Neuronal stem cell (in vitro differentiated cells): ENCODE data around the gene MX2.

ENCODE experiments used
- DNase-seq: peaks from one replicate; pipeline ENCODE4 v3.0.0-alpha.2; 2013; ENCODE audit warnings: low spot score
- H2AFZ ChIP-seq: one replicate; pipeline ENCODE4 v1.6.1; 2013; ENCODE audit warnings: mild to moderate bottlenecking, low read length, inconsistent platforms
- H2AK5ac ChIP-seq: 2 replicates; pipeline ENCODE4 v1.6.1; 2013; ENCODE audit warnings: low read depth, mild to moderate bottlenecking, inconsistent platforms, low read length, moderate library complexity, mixed read lengths
- H2BK120ac ChIP-seq: 2 replicates; pipeline ENCODE4 v1.6.1; 2013; ENCODE audit warnings: low read depth, mild to moderate bottlenecking, inconsistent platforms, low read length, moderate library complexity, mixed read lengths
- H2BK12ac ChIP-seq: one replicate; pipeline ENCODE4 v1.6.1; 2013; ENCODE audit warnings: low read length, inconsistent platforms
- H2BK15ac ChIP-seq: 2 replicates; pipeline ENCODE4 v1.6.1; 2013; ENCODE audit warnings: mild to moderate bottlenecking, low read length, inconsistent platforms, mixed read lengths
- H2BK5ac ChIP-seq: one replicate; pipeline ENCODE4 v1.6.1; 2013; ENCODE audit warnings: inconsistent platforms, mild to moderate bottlenecking, low read length, moderate library complexity
- H3K14ac ChIP-seq: one replicate; pipeline ENCODE4 v1.6.1; 2013; ENCODE audit warnings: low read length, inconsistent platforms
- H3K18ac ChIP-seq: 2 replicates; pipeline ENCODE4 v1.6.1; 2013; ENCODE audit warnings: low read length, inconsistent platforms
- H3K23ac ChIP-seq: 2 replicates; pipeline ENCODE4 v1.6.1; 2013; ENCODE audit warnings: low read depth, mild to moderate bottlenecking, mixed read lengths, low read length, inconsistent platforms; ENCODE audit not compliant: poor library complexity
- H3K27ac ChIP-seq: replicated peaks from 3 replicates; pipeline ENCODE4 v1.5.1; 2013; ENCODE audit warnings: low read length, inconsistent platforms
- H3K27me3 ChIP-seq, 3 experiments: 2 replicates each; pipeline ENCODE4 v1.6.1; 2013; ENCODE audit warnings: low read length in 3 of 3, mild to moderate bottlenecking in 2 of 3, inconsistent platforms in 1 of 3, low read depth in 1 of 3, mixed read lengths in 1 of 3, moderate library complexity in 1 of 3; ENCODE audit not compliant: control insufficient read depth in 3 of 3, insufficient read depth in 3 of 3
- H3K36me3 ChIP-seq, 2 donors: replicated peaks in 1 of 2; 2 replicates each; pipeline ENCODE4 v1.6.1; 2013; ENCODE audit warnings: low read length in 2 of 2; ENCODE audit not compliant: control insufficient read depth in 2 of 2, insufficient read depth in 2 of 2
- H3K4ac ChIP-seq: 2 replicates; pipeline ENCODE4 v1.6.1; 2013; ENCODE audit warnings: inconsistent platforms, mild to moderate bottlenecking, low read length, moderate library complexity
- H3K4me1 ChIP-seq, 2 donors: 1 replicate in 1 of 2; 2 replicates in 1 of 2; pipeline ENCODE4 v1.6.1; 2013; ENCODE audit warnings: low read length in 2 of 2, low read depth in 1 of 2; ENCODE audit not compliant: control insufficient read depth in 2 of 2, insufficient read depth in 1 of 2
- H3K4me2 ChIP-seq: one replicate; pipeline ENCODE4 v1.6.1; 2013; ENCODE audit warnings: mild to moderate bottlenecking, low read length, inconsistent platforms; ENCODE audit not compliant: insufficient read depth, poor library complexity, severe bottlenecking
- H3K4me3 ChIP-seq, 2 donors: 2 replicates each; pipeline ENCODE4 v1.5.1; 2013; ENCODE audit warnings: low read length in 2 of 2, mild to moderate bottlenecking in 2 of 2, inconsistent platforms in 1 of 2, moderate library complexity in 1 of 2
- H3K79me1 ChIP-seq: one replicate; pipeline ENCODE4 v1.6.1; 2013; ENCODE audit warnings: low read depth, mild to moderate bottlenecking, inconsistent platforms, low read length, moderate library complexity
- H3K9ac ChIP-seq: one replicate; pipeline ENCODE4 v1.6.1; 2013; ENCODE audit warnings: mild to moderate bottlenecking, low read depth, low read length, inconsistent platforms; ENCODE audit not compliant: poor library complexity
- H3K9me3 ChIP-seq, 2 donors: replicated peaks in 1 of 2; 2 replicates each; pipeline versions ENCODE3 to v1.6.1; 2013; ENCODE audit warnings: low read length in 2 of 2, mild to moderate bottlenecking in 2 of 2, inconsistent platforms in 1 of 2, low read depth in 1 of 2, mixed read lengths in 1 of 2, moderate library complexity in 1 of 2; ENCODE audit not compliant: control insufficient read depth in 2 of 2, insufficient read depth in 1 of 2
- H4K8ac ChIP-seq: one replicate; pipeline ENCODE4 v1.6.1; 2013; ENCODE audit warnings: low read depth, mild to moderate bottlenecking, inconsistent platforms, low read length, moderate library complexity
- H4K91ac ChIP-seq: one replicate; pipeline ENCODE4 v1.6.1; 2013; ENCODE audit warnings: low read length, low read depth, mild to moderate bottlenecking, inconsistent platforms; ENCODE audit not compliant: poor library complexity
- WGBS, 2 donors: extraction: QIAGEN DNeasy Blood & Tissue Kit; methylation state at CpG; one replicate each; pipeline ENCODE4 v1.1.7; 2013; ENCODE audit warnings: missing lambda C conversion rate in 2 of 2, mixed read lengths in 1 of 2; ENCODE audit not compliant: insufficient read length in 2 of 2, insufficient replicate concordance in 1 of 2; ENCODE audit errors: extremely low coverage in 2 of 2; 5-methylcytosine and 5-hydroxymethylcytosine counted together

Gene MX2

GRCh38 chr21:41316200-41317062 lies 45.4 kb upstream of the MX2 start, which contains the start of gene FAM3B:
Gene FAM3B (plus strand): TSS chr21:41316801. CDS start chr21:41316880, 79 bp downstream.
- H3K14ac ChIP-seq = peak within 1 kb of the TSS; percentile 43
- peak within 1 kb of the TSS; percentile 70 for H3K18ac ChIP-seq
- H4K91ac ChIP-seq = no peak within 1 kb of the TSS
- H3K4ac ChIP-seq = no peak within 1 kb of the TSS
- no peaks in the 10 kb centered on the region for H3K36me3 ChIP-seq
- H2BK120ac ChIP-seq = no peak within 1 kb of the TSS
- H3K27ac ChIP-seq = no peak within 1 kb of the TSS
- H3K4me2 ChIP-seq = peak within 1 kb of the TSS; percentile 83
- H2BK5ac ChIP-seq = no peak within 1 kb of the TSS
- H3K79me1 ChIP-seq = no peaks in the 10 kb centered on the region
- peak; percentile 15 for DNase-seq
- peak within 1 kb of the TSS; percentile 29 for H2AFZ ChIP-seq
- peak within 1 kb of the TSS in 1 of 2 donors; percentile 71 for H3K4me3 ChIP-seq
- H2BK12ac ChIP-seq = no peak within 1 kb of the TSS
- peaks cover 2 to 45% (median 23%) of the 10 kb centered on the region in 3 experiments for H3K27me3 ChIP-seq
- no peak within 1 kb of the TSS for H2AK5ac ChIP-seq
- peak within 1 kb of the TSS; percentile 82 for H3K23ac ChIP-seq
- no peaks in the 10 kb centered on the region for H3K4me1 ChIP-seq
- no peaks in the 10 kb centered on the region for H3K9me3 ChIP-seq
- H4K8ac ChIP-seq = no peak within 1 kb of the TSS
- peak within 1 kb of the TSS; percentile 50 for H3K9ac ChIP-seq
- no CpG with 5 or more reads among the region's 55 CpGs for WGBS, 2 donors
- no peak within 1 kb of the TSS for H2BK15ac ChIP-seq

- Histone ChIP-seq H3K9ac (peak overlapping the region; percentile 50), H3K9me3 (no peaks in the 10 kb centered on the region), H3K4me3 (peak overlapping the region in 1 of 2 donors; percentile 71)
Observed at GRCh38 chr21:41317063-41317392, 44.8 kb upstream of the MX2 start.

GRCh38 chr21:41317458-41317857 lies 44.4 kb upstream of the MX2 start:
- H3K4me3 ChIP-seq = no peak overlapping the region

More at GRCh38 chr21:41317063-41317392, 44.8 kb upstream of the MX2 start:
- Histone ChIP-seq H3K23ac (no peak overlapping the region), H3K27me3 (peaks cover 2 to 45% (median 23%) of the 10 kb centered on the region in 3 experiments), H3K79me1 (no peaks in the 10 kb centered on the region), H3K27ac (no peak overlapping the region), H3K36me3 (no peaks in the 10 kb centered on the region), H2BK120ac (no peak overlapping the region), H4K8ac (no peak overlapping the region), H2BK5ac (no peak overlapping the region), H3K18ac (peak overlapping the region; percentile 70), H3K4ac (no peak overlapping the region), H2BK12ac (no peak overlapping the region), H2AK5ac (no peak overlapping the region), H4K91ac (no peak overlapping the region), H3K4me1 (no peaks in the 10 kb centered on the region), H3K4me2 (peak overlapping the region; percentile 83), H2AFZ (peak overlapping the region; percentile 29), H2BK15ac (no peak overlapping the region), H3K14ac (peak overlapping the region; percentile 43)
- WGBS, 2 donors = no CpG with 5 or more reads among the region's 19 CpGs
- no peak for DNase-seq

GRCh38 chr21:41318218-41318617 lies 43.6 kb upstream of the MX2 start:
- Histone ChIP-seq H3K27ac (no peak overlapping the region), H2BK12ac (no peak overlapping the region)
- WGBS, 2 donors = no CpG with 5 or more reads among the region's 9 CpGs

More at GRCh38 chr21:41317458-41317857, 44.4 kb upstream of the MX2 start:
- no peak overlapping the region for H2BK12ac ChIP-seq
- no peak overlapping the region for H3K4me2 ChIP-seq
- H3K23ac ChIP-seq = no peak overlapping the region
- H3K27me3 ChIP-seq = peaks cover 2 to 45% (median 23%) of the 10 kb centered on the region in 3 experiments
- H3K4me1 ChIP-seq = peaks cover 0 to 1% of the 10 kb centered on the region in 2 donors
- H3K9ac ChIP-seq = no peak overlapping the region
- DNase-seq = no peak
- no peak overlapping the region for H3K27ac ChIP-seq
- H2BK120ac ChIP-seq = no peak overlapping the region
- no peaks in the 10 kb centered on the region for H3K36me3 ChIP-seq
- no CpG with 5 or more reads among the region's 10 CpGs for WGBS, 2 donors
- no peak overlapping the region for H2AFZ ChIP-seq
- no peaks in the 10 kb centered on the region for H3K79me1 ChIP-seq
- no peak overlapping the region for H2BK5ac ChIP-seq
- H3K9me3 ChIP-seq = no peaks in the 10 kb centered on the region
- no peak overlapping the region for H2BK15ac ChIP-seq
- H3K4ac ChIP-seq = no peak overlapping the region
- no peak overlapping the region for H3K14ac ChIP-seq
- no peak overlapping the region for H3K18ac ChIP-seq
- no peak overlapping the region for H4K8ac ChIP-seq
- H2AK5ac ChIP-seq = no peak overlapping the region
- no peak overlapping the region for H4K91ac ChIP-seq

More at GRCh38 chr21:41318218-41318617, 43.6 kb upstream of the MX2 start:
- no peak overlapping the region for H4K91ac ChIP-seq
- no peaks in the 10 kb centered on the region for H3K79me1 ChIP-seq
- no peak overlapping the region for H4K8ac ChIP-seq
- H3K23ac ChIP-seq = no peak overlapping the region
- H2BK15ac ChIP-seq = no peak overlapping the region
- no peak overlapping the region for H3K4me3 ChIP-seq
- no peak for DNase-seq
- H2AK5ac ChIP-seq = no peak overlapping the region
- no peak overlapping the region for H3K4ac ChIP-seq
- peaks cover 2 to 45% (median 23%) of the 10 kb centered on the region in 3 experiments for H3K27me3 ChIP-seq
- H2AFZ ChIP-seq = no peak overlapping the region
- H3K36me3 ChIP-seq = no peaks in the 10 kb centered on the region
- no peak overlapping the region for H3K4me2 ChIP-seq
- no peak overlapping the region for H3K18ac ChIP-seq
- no peak overlapping the region for H2BK5ac ChIP-seq
- no peak overlapping the region for H2BK120ac ChIP-seq
- H3K14ac ChIP-seq = no peak overlapping the region
- no peak overlapping the region for H3K9ac ChIP-seq
- no peaks in the 10 kb centered on the region for H3K9me3 ChIP-seq
- peaks cover 0 to 5% of the 10 kb centered on the region in 2 donors for H3K4me1 ChIP-seq
